H1 (cell line): ENCODE measurements around the gene MYLK2. TPM values are rescaled to one million over a fixed set of nuclear protein-coding genes. Genes with fewer than 3 reads are reported as not detected.

Source experiments
- CTCF ChIA-PET: fragments of 300-600 bp; sonication (Branson Sonifier 250); formaldehyde crosslinking; loops from one replicate; lab custom pipeline; 2021; ENCODE audit not compliant: partially characterized antibody; lab: Charles Lee
- POLR2A ChIA-PET: fragments of 300-600 bp; sonication (Branson Sonifier 250); formaldehyde crosslinking; loops from one replicate; lab custom pipeline; 2021; ENCODE audit warnings: inconsistent platforms; ENCODE audit not compliant: partially characterized antibody; lab: Charles Lee
- DNase-seq, 2 experiments: peaks; one replicate each; pipeline versions ENCODE4 v3.0.0 to v3.0.0-alpha.2; 2010 to 2022; ENCODE audit warnings: low spot score in 2 of 2, low read depth in 1 of 2, mixed read lengths in 1 of 2
- FAIRE-seq: peaks from 2 replicates; lab custom pipeline; 2011; peaks lifted over from hg19 to GRCh38; lab: Jason Lieb, UNC
- H2AFZ ChIP-seq: 2 replicates; pipeline ENCODE4 v1.8.1; 2012; ENCODE audit warnings: low read length, inconsistent platforms
- H2AK5ac ChIP-seq: 2 replicates; pipeline ENCODE4 v1.6.1; 2013; ENCODE audit warnings: low read depth, low read length
- H2BK120ac ChIP-seq: replicated peaks from 2 replicates; pipeline ENCODE3; 2013; ENCODE audit warnings: low read depth, low read length, inconsistent platforms
- H2BK12ac ChIP-seq: 2 replicates; pipeline ENCODE4 v1.6.1; 2013; ENCODE audit warnings: low read depth, low read length
- H2BK15ac ChIP-seq: 2 replicates; pipeline ENCODE4 v1.6.1; 2013; ENCODE audit warnings: low read length
- H2BK20ac ChIP-seq: 2 replicates; pipeline ENCODE4 v1.6.1; 2013; ENCODE audit warnings: low read length
- H2BK5ac ChIP-seq: 2 replicates; pipeline ENCODE4 v1.6.1; 2013; ENCODE audit warnings: low read depth, low read length
- H3K14ac ChIP-seq: 2 replicates; pipeline ENCODE4 v1.6.1; 2013; ENCODE audit warnings: inconsistent platforms; ENCODE audit not compliant: insufficient read length
- H3K18ac ChIP-seq: 2 replicates; pipeline ENCODE4 v1.6.1; 2013; ENCODE audit warnings: low read length; ENCODE audit errors: extremely low read depth
- H3K23ac ChIP-seq: 2 replicates; pipeline ENCODE4 v1.6.1; 2013; ENCODE audit warnings: inconsistent platforms; ENCODE audit not compliant: insufficient read length
- H3K23me2 ChIP-seq: 2 replicates; pipeline ENCODE4 v1.6.1; 2013; ENCODE audit warnings: low read depth, low read length
- H3K27ac ChIP-seq: 2 replicates; pipeline ENCODE4 v1.6.1; 2011; ENCODE audit warnings: low read depth, low read length, inconsistent platforms
- H3K27me3 ChIP-seq, 4 experiments: replicated peaks in 1 of 4; 1 replicate in 1 of 4; 2 replicates in 3 of 4; pipeline versions ENCODE4 v1.6.1 to v1.8.1; 2011 to 2013; ENCODE audit warnings: low read length in 3 of 4, mild to moderate bottlenecking in 3 of 4, inconsistent platforms in 2 of 4, mixed read lengths in 2 of 4, moderate library complexity in 1 of 4; ENCODE audit not compliant: control insufficient read depth in 3 of 4, insufficient read depth in 3 of 4; ENCODE audit errors: extremely low read depth in 1 of 4
- H3K36me3 ChIP-seq, 4 experiments: 2 replicates each; pipeline versions ENCODE4 v1.6.1 to v1.8.1; 2011 to 2013; ENCODE audit warnings: mild to moderate bottlenecking in 4 of 4, low read length in 3 of 4, moderate library complexity in 2 of 4, control low read depth in 1 of 4, inconsistent platforms in 1 of 4; ENCODE audit not compliant: insufficient read depth in 4 of 4, control insufficient read depth in 2 of 4
- H3K4ac ChIP-seq: replicated peaks from 2 replicates; pipeline ENCODE3; 2013; ENCODE audit warnings: low read length, low read depth, mixed read lengths, inconsistent platforms; ENCODE audit not compliant: insufficient read length
- H3K4me1 ChIP-seq, 4 experiments: replicated peaks in 1 of 4; 1 replicate in 1 of 4; 2 replicates in 3 of 4; pipeline versions ENCODE4 v1.6.1 to v1.8.1; 2011 to 2013; ENCODE audit warnings: low read length in 3 of 4, inconsistent platforms in 2 of 4, mixed read lengths in 1 of 4; ENCODE audit not compliant: insufficient read depth in 4 of 4, control insufficient read depth in 3 of 4
- H3K4me2 ChIP-seq, 2 experiments: 2 replicates each; pipeline versions ENCODE4 v1.6.1 to v1.8.1; 2011 to 2013; ENCODE audit warnings: low read depth in 2 of 2, low read length in 2 of 2, control low read depth in 1 of 2, inconsistent platforms in 1 of 2, mild to moderate bottlenecking in 1 of 2; ENCODE audit not compliant: insufficient read depth in 1 of 2
- H3K4me3 ChIP-seq, 4 experiments: fragments of 200-600, 300-600 bp in 1 of 4; sonication (generic), shearing (Covaris generic), sonication (Bioruptor Twin) in 1 of 4; 2 replicates each; pipeline versions ENCODE4 v1.5.1 to v1.8.1; 2011 to 2016; ENCODE audit warnings: low read length in 4 of 4, low read depth in 3 of 4, control low read depth in 2 of 4, inconsistent platforms in 2 of 4, mild to moderate bottlenecking in 2 of 4, mixed read lengths in 1 of 4, moderate library complexity in 1 of 4; ENCODE audit not compliant: insufficient read depth in 2 of 4; ENCODE audit errors: extremely low read depth in 1 of 4
- H3K56ac ChIP-seq: replicated peaks from 2 replicates; pipeline ENCODE3; 2013; ENCODE audit warnings: low read depth, mild to moderate bottlenecking, mixed read lengths, low read length, inconsistent platforms; ENCODE audit not compliant: insufficient read length
- H3K79me1 ChIP-seq: 2 replicates; pipeline ENCODE4 v1.6.1; 2013; ENCODE audit warnings: low read depth, low read length, control low read depth
- H3K79me2 ChIP-seq, 2 experiments: 2 replicates each; pipeline versions ENCODE4 v1.6.1 to v1.8.1; 2012 to 2013; ENCODE audit warnings: low read length in 2 of 2, mild to moderate bottlenecking in 2 of 2, inconsistent platforms in 1 of 2; ENCODE audit not compliant: insufficient read depth in 2 of 2, control insufficient read depth in 1 of 2
- H3K9ac ChIP-seq, 4 experiments: replicated peaks in 1 of 4; 1 replicate in 1 of 4; 2 replicates in 3 of 4; pipeline versions ENCODE4 v1.6.1 to v1.8.1; 2011 to 2013; ENCODE audit warnings: low read depth in 3 of 4, low read length in 3 of 4, control low read depth in 2 of 4, mild to moderate bottlenecking in 2 of 4, moderate library complexity in 2 of 4, inconsistent platforms in 1 of 4; ENCODE audit errors: extremely low read depth in 1 of 4
- H3K9me3 ChIP-seq, 2 experiments: 2 replicates each; pipeline versions ENCODE4 v1.6.1 to v1.8.1; 2012 to 2013; ENCODE audit warnings: mild to moderate bottlenecking in 2 of 2, moderate library complexity in 2 of 2, control low read depth in 1 of 2, inconsistent platforms in 1 of 2, low read depth in 1 of 2, low read length in 1 of 2, mixed read lengths in 1 of 2; ENCODE audit not compliant: insufficient read depth in 2 of 2
- H4K20me1 ChIP-seq, 2 experiments: replicated peaks in 1 of 2; 2 replicates each; pipeline versions ENCODE3 to v1.8.1; 2011 to 2013; ENCODE audit warnings: inconsistent platforms in 2 of 2, low read length in 2 of 2, mild to moderate bottlenecking in 1 of 2; ENCODE audit not compliant: insufficient read depth in 2 of 2, control insufficient read depth in 1 of 2
- H4K5ac ChIP-seq: 2 replicates; pipeline ENCODE4 v1.6.1; 2013; ENCODE audit warnings: low read length, low read depth, mixed read lengths, inconsistent platforms; ENCODE audit not compliant: insufficient read length
- H4K8ac ChIP-seq: 2 replicates; pipeline ENCODE4 v1.8.0; 2013; ENCODE audit warnings: mild to moderate bottlenecking, moderate library complexity, low read length, inconsistent platforms; ENCODE audit not compliant: insufficient read depth; ENCODE audit errors: extremely low read depth
- H4K91ac ChIP-seq: replicated peaks from 2 replicates; pipeline ENCODE3; 2013; ENCODE audit warnings: low read length, mixed read lengths, inconsistent platforms; ENCODE audit not compliant: insufficient read length
- ASH2L ChIP-seq: fragments of 200-600, 300-600 bp; sonication (generic); IDR thresholded peaks from one replicate; pipeline ENCODE4 v1.7.1; 2017; ENCODE audit warnings: low read length
- EGR1 ChIP-seq: IDR thresholded peaks from 2 replicates; pipeline ENCODE4 v1.6.1; 2011; ENCODE audit warnings: low read depth, low read length, borderline replicate concordance
- EZH2 ChIP-seq: fragments of 200-600 bp; sonication (generic); IDR thresholded peaks from 2 replicates; pipeline ENCODE4 v1.7.1; 2012; ENCODE audit warnings: low read depth, mild to moderate bottlenecking, moderate library complexity, low read length, inconsistent platforms; ENCODE audit not compliant: severe bottlenecking
- GTF2F1 ChIP-seq: IDR thresholded peaks from 2 replicates; pipeline ENCODE4 v1.6.1; 2012; ENCODE audit warnings: low read depth, low read length, improper control_type of control experiment, borderline replicate concordance
- KDM1A ChIP-seq: fragments of 200-600, 300-600 bp; sonication (generic); IDR thresholded peaks from 2 replicates; pipeline ENCODE4 v1.7.1; 2016; ENCODE audit warnings: mild to moderate bottlenecking, low read length, borderline replicate concordance
- KDM4A ChIP-seq: IDR thresholded peaks from one replicate; pipeline ENCODE4 v1.7.1; 2012; ENCODE audit warnings: low read depth, mild to moderate bottlenecking, moderate library complexity, low read length, inconsistent platforms; ENCODE audit not compliant: severe bottlenecking
- POLR2A ChIP-seq, 2 experiments: IDR thresholded peaks; 1 replicate in 1 of 2; 2 replicates in 1 of 2; pipeline ENCODE4 v1.6.1; 2011; ENCODE audit warnings: low read depth in 2 of 2, low read length in 2 of 2, mild to moderate bottlenecking in 2 of 2; ENCODE audit errors: control extremely low read depth in 1 of 2
- SIX5 ChIP-seq: IDR thresholded peaks from 2 replicates; pipeline ENCODE4 v1.6.1; 2011; ENCODE audit warnings: mild to moderate bottlenecking, low read depth, low read length
- SP4 ChIP-seq: IDR thresholded peaks from 2 replicates; pipeline ENCODE4 v1.6.1; 2012; ENCODE audit warnings: low read length, inconsistent platforms
- TAF1 ChIP-seq: IDR thresholded peaks from 2 replicates; pipeline ENCODE4 v1.6.1; 2011; ENCODE audit warnings: mild to moderate bottlenecking, low read depth, low read length
- TBP ChIP-seq: IDR thresholded peaks from 2 replicates; pipeline ENCODE4 v1.6.1; 2011; ENCODE audit warnings: low read depth, low read length, improper control_type of control experiment
- USF2 ChIP-seq: IDR thresholded peaks from 2 replicates; pipeline ENCODE4 v1.6.1; 2011; ENCODE audit warnings: low read length, improper control_type of control experiment
- WGBS, 2 experiments: shearing (Covaris generic) in 1 of 2; methylation state at CpG; one replicate each; pipeline versions ENCODE4 v1.1.6 to v1.1.7; 2013 to 2015; ENCODE audit warnings: low lambda C conversion rate in 2 of 2, mixed read lengths in 2 of 2, inconsistent platforms in 1 of 2, low coverage in 1 of 2, missing lambda C conversion rate in 1 of 2; ENCODE audit not compliant: insufficient replicate concordance in 2 of 2, insufficient coverage in 1 of 2, insufficient read length in 1 of 2; ENCODE audit errors: extremely low coverage in 1 of 2, missing lambda C conversion rate in 1 of 2; 5-methylcytosine and 5-hydroxymethylcytosine counted together
- polyA plus RNA-seq, 7 experiments: library from polyadenylated mRNA; depleted of rRNA in 3 of 7; stranded (reverse) in 5 of 7; unstranded in 2 of 7; fragments of >200 nt in 5 of 7; fragments of 200-250 nt in 2 of 7; gene quantifications; 1 replicate in 5 of 7; 2 replicates in 1 of 7; 4 replicates in 1 of 7; pipeline versions ENCODE4 v1.2.1 to v1.2.3, GENCODE V29; 2011 to 2013; ENCODE audit warnings: missing spikeins in 2 of 7, mixed read lengths in 2 of 7
- total RNA-seq: library from RNA; stranded (reverse); fragmentation: NEBNext Ultra II Directional; extraction: Animal tissue kit (Norgen Biotek cat#: 25700); gene quantifications from 2 replicates; pipeline ENCODE4 v1.2.1, GENCODE V29; 2021

The MYLK2 gene
- total and polyA plus RNA-seq, 2 of the 8 experiments (the other 6 are each of a cell fraction or from before 2014, with no cell fraction given) = 0.22 to 0.26 TPM

GRCh38 chr20:31833931-31834521, 14.9 kb downstream of the MYLK2 start:
- no peaks in the 10 kb centered on the region for H3K23me2 ChIP-seq
- H2BK12ac ChIP-seq = no peak overlapping the region
- H3K18ac ChIP-seq = no peak overlapping the region; the same call in 1 of the 2 replicates
- no peak overlapping the region for H2BK120ac ChIP-seq
- peak overlapping the region; percentile 13 for H4K5ac ChIP-seq
- no peak for DNase-seq
- H3K4me2 ChIP-seq = no peak overlapping the region
- H3K4ac ChIP-seq = no peak overlapping the region
- peak overlapping the region; percentile 66 for H4K8ac ChIP-seq
- H3K23ac ChIP-seq = no peak overlapping the region
- POLR2A ChIA-PET = interaction anchor here (0.5 to 0.7 kb wide), 2 partner anchors 18 to 247 kb away, joined by 3 read pairs; no protein-coding TSS in a partner anchor
- TF ChIP-seq TAF1 (no peak), GTF2F1 (no peak), KDM4A (no peak), KDM1A (no peak), USF2 (no peak), SIX5 (no peak), ASH2L (no peak), TBP (no peak), POLR2A (IDR thresholded peaks at IDR 0.05; ENCODE audit: control extremely low read depth in 1 of 2, low read depth in 2 of 2, low read length in 2 of 2) (no peak), SP4 (no peak), EGR1 (no peak), EZH2 (no peak)
- TF ChIP-seq, all 59 proteins: peak for 0
- H2AK5ac ChIP-seq = no peak overlapping the region
- CTCF ChIA-PET = interaction anchor here (0.7 to 7.3 kb wide), 22 partner anchors 10 to 198 kb away, joined by 3 to 111 read pairs (median 3); partner anchors contain the start of genes FOXS1, MYLK2 and PDRG1
- WGBS, 2 experiments = 91% methylated on average over 20 of the region's 20 CpGs; no CpG with 5 or more reads in 1 of the 2 experiments
- H3K79me1 ChIP-seq = no peaks in the 10 kb centered on the region
- no peak overlapping the region for H3K4me3 ChIP-seq
- peaks cover 0 to 12% (median 10%) of the 10 kb centered on the region in 4 experiments; a peak in 5 of 7 replicates for H3K4me1 ChIP-seq
- H3K27me3 ChIP-seq = no peaks in the 10 kb centered on the region
- no peaks in the 10 kb centered on the region for H3K79me2 ChIP-seq
- H3K9ac ChIP-seq = no peak overlapping the region; a peak in 1 of 7 replicates
- H3K36me3 ChIP-seq = no peaks in the 10 kb centered on the region; a peak in 1 of 8 replicates
- H3K9me3 ChIP-seq = no peaks in the 10 kb centered on the region
- no peak overlapping the region for H2AFZ ChIP-seq
- no peak for FAIRE-seq
- H2BK5ac ChIP-seq = 0 out of 2 replicates have a peak overlapping the region, but pooled peaks have one; percentile 5
- H3K27ac ChIP-seq = no peak overlapping the region
- H2BK20ac ChIP-seq = no peak overlapping the region
- no peak overlapping the region for H2BK15ac ChIP-seq
- no peak overlapping the region for H4K91ac ChIP-seq
- no peak overlapping the region for H3K56ac ChIP-seq
- H4K20me1 ChIP-seq = no peaks in the 10 kb centered on the region
- no peak overlapping the region for H3K14ac ChIP-seq
